Small intestine (tissue), 7 donors: Measurements from ENCODE around the gene MTFR1L. TPM values are rescaled to one million over a fixed set of nuclear protein-coding genes. Genes with fewer than 3 reads are reported as not detected.
A peak's percentile ranks its signal among the peaks of the same experiment; 100 is the strongest.

Experiments used
- DNase-seq, 2 donors: peaks; one replicate each; pipeline versions ENCODE4 v3.0.0 to v3.0.0-alpha.2; 2013
- FAIRE-seq: peaks from 2 replicates; lab custom pipeline; 2012; peaks lifted over from hg19 to GRCh38; lab: Jason Lieb, UNC
- H3K27ac ChIP-seq, 3 donors: one replicate each; pipeline ENCODE4 v1.5.1; 2013; ENCODE audit warnings: low read length in 2 of 3, mild to moderate bottlenecking in 2 of 3, control low read depth in 1 of 3, inconsistent platforms in 1 of 3, low read depth in 1 of 3, moderate library complexity in 1 of 3
- H3K27me3 ChIP-seq, 3 donors: one replicate each; pipeline ENCODE4 v1.6.1; 2013; ENCODE audit warnings: low read length in 3 of 3, inconsistent platforms in 1 of 3; ENCODE audit not compliant: control insufficient read depth in 3 of 3, insufficient read depth in 3 of 3
- H3K36me3 ChIP-seq, 3 donors: one replicate each; pipeline ENCODE4 v1.6.1; 2013; ENCODE audit warnings: low read length in 3 of 3, inconsistent platforms in 1 of 3, low read depth in 1 of 3, mild to moderate bottlenecking in 1 of 3, moderate library complexity in 1 of 3; ENCODE audit not compliant: control insufficient read depth in 3 of 3, insufficient read depth in 2 of 3
- H3K4me1 ChIP-seq, 3 donors: one replicate each; pipeline ENCODE4 v1.6.1; 2013; ENCODE audit warnings: low read length in 2 of 3, inconsistent platforms in 1 of 3, low read depth in 1 of 3, mild to moderate bottlenecking in 1 of 3, moderate library complexity in 1 of 3; ENCODE audit not compliant: control insufficient read depth in 3 of 3, insufficient read depth in 2 of 3
- H3K4me3 ChIP-seq, 3 donors: one replicate each; pipeline ENCODE4 v1.5.1; 2013; ENCODE audit warnings: low read length in 3 of 3, control low read depth in 1 of 3, inconsistent platforms in 1 of 3, low read depth in 1 of 3, mild to moderate bottlenecking in 1 of 3, moderate library complexity in 1 of 3
- H3K9me3 ChIP-seq, 2 donors: one replicate each; pipeline ENCODE4 v1.6.1; 2013; ENCODE audit warnings: low read depth in 1 of 2, low read length in 1 of 2; ENCODE audit not compliant: control insufficient read depth in 2 of 2, insufficient read depth in 1 of 2
- WGBS, 3 donors: extraction: QIAGEN DNeasy Blood & Tissue Kit; methylation state at CpG; one replicate each; pipeline ENCODE4 v1.1.7; 2013; 5-methylcytosine and 5-hydroxymethylcytosine counted together
- polyA plus RNA-seq, 4 donors: library from polyadenylated mRNA; stranded (reverse) in 3 of 4; unstranded in 1 of 4; fragments of 200-250 nt in 3 of 4; fragments of 120-200 nt in 1 of 4; gene quantifications; one replicate each; pipeline versions ENCODE4 v1.2.1 to v1.2.3, GENCODE V29; 2013
- donor health status: healthy with polysubstance abuse.
- donor health status: control.
- donor health status: control.
- donor health status: Bipolar disorder and iron deficiency.
- donor health status: healthy.

MTFR1L gene
- polyA plus RNA-seq, 4 donors = 37.7 to 181 (median 78.5) TPM

- Histone ChIP-seq H3K4me3 (peak overlapping the region; percentile 62 to 76 (median 64)), H3K27me3 (no peaks in the 10 kb centered on the region), H3K4me1 (peaks cover 2 to 38% (median 5%) of the 10 kb centered on the region in 3 donors), H3K9me3 (no peaks in the 10 kb centered on the region), H3K27ac (peak overlapping the region in 2 of 3 donors; percentile 23 to 24), H3K36me3 (peaks cover 0 to 26% (median 0%) of the 10 kb centered on the region in 3 donors)
- DNase-seq = peak in 1 of 2 donors; percentile 58
- FAIRE-seq = no peak
- WGBS, 3 donors = 49 to 68% (median 52%) methylated on average over 15 of the region's 15 CpGs
Observed at GRCh38 chr1:25800703-25801377, 18.9 kb upstream of the MTFR1L start.

GRCh38 chr1:25802915-25803314 is 16.8 kb upstream of the MTFR1L start:
- FAIRE-seq = no peak
- H3K9me3 ChIP-seq = no peaks in the 10 kb centered on the region
- no peak overlapping the region for H3K27ac ChIP-seq
- H3K36me3 ChIP-seq = peaks cover 0 to 46% (median 2%) of the 10 kb centered on the region in 3 donors
- no peaks in the 10 kb centered on the region for H3K27me3 ChIP-seq
- no peak overlapping the region for H3K4me3 ChIP-seq
- H3K4me1 ChIP-seq = peaks cover 2 to 34% (median 5%) of the 10 kb centered on the region in 3 donors
- no peak for DNase-seq
- 54 to 74% (median 59%) methylated on average over 6 of the region's 6 CpGs for WGBS, 3 donors

GRCh38 chr1:25803368-25803767 is 16.4 kb upstream of the MTFR1L start:
- DNase-seq = no peak
- Histone ChIP-seq H3K27me3 (no peaks in the 10 kb centered on the region), H3K4me3 (no peak overlapping the region), H3K36me3 (peaks cover 0 to 50% (median 2%) of the 10 kb centered on the region in 3 donors), H3K9me3 (no peaks in the 10 kb centered on the region), H3K4me1 (peaks cover 2 to 31% (median 5%) of the 10 kb centered on the region in 3 donors), H3K27ac (no peak overlapping the region)
- no peak for FAIRE-seq
- 94 to 100% (median 96%) methylated on average over 1 of the region's 1 CpG for WGBS, 3 donors

- Histone ChIP-seq H3K9me3 (no peaks in the 10 kb centered on the region), H3K27ac (peak overlapping the region in 1 of 3 donors; percentile 3), H3K36me3 (peaks cover 0 to 60% (median 2%) of the 10 kb centered on the region in 3 donors), H3K27me3 (no peaks in the 10 kb centered on the region), H3K4me3 (no peak overlapping the region), H3K4me1 (peaks cover 2 to 21% (median 5%) of the 10 kb centered on the region in 3 donors)
- FAIRE-seq = no peak
- no peak for DNase-seq
- 72 to 78% (median 77%) methylated on average over 10 of the region's 10 CpGs for WGBS, 3 donors
Observed at GRCh38 chr1:25804244-25804963, 15.3 kb upstream of the MTFR1L start.

- Histone ChIP-seq H3K27ac (peak overlapping the region in 1 of 3 donors; percentile 5), H3K27me3 (no peaks in the 10 kb centered on the region), H3K4me3 (no peak overlapping the region), H3K9me3 (no peaks in the 10 kb centered on the region), H3K36me3 (peaks cover 0 to 69% (median 2%) of the 10 kb centered on the region in 3 donors), H3K4me1 (peaks cover 2 to 17% (median 5%) of the 10 kb centered on the region in 3 donors)
- FAIRE-seq (no peak), DNase-seq (no peak)
- WGBS, 3 donors = 86 to 95% (median 93%) methylated on average over 15 of the region's 15 CpGs
Observed at GRCh38 chr1:25804964-25805862, 14.5 kb upstream of the MTFR1L start.

- Histone ChIP-seq H3K4me1 (peaks cover 1 to 13% (median 3%) of the 10 kb centered on the region in 3 donors), H3K9me3 (no peaks in the 10 kb centered on the region), H3K4me3 (no peak overlapping the region), H3K27me3 (no peaks in the 10 kb centered on the region), H3K36me3 (peaks cover 0 to 75% (median 2%) of the 10 kb centered on the region in 3 donors), H3K27ac (peak overlapping the region in 1 of 3 donors; percentile 5)
- DNase-seq (no peak), FAIRE-seq (no peak)
- WGBS, 3 donors = 58 to 66% (median 64%) methylated on average over 3 of the region's 3 CpGs
Observed at GRCh38 chr1:25805863-25806225, 13.9 kb upstream of the MTFR1L start.

GRCh38 chr1:25806418-25806817 is 13.3 kb upstream of the MTFR1L start:
- DNase-seq = no peak
- no peaks in the 10 kb centered on the region for H3K27me3 ChIP-seq
- FAIRE-seq = no peak
- no peak overlapping the region for H3K27ac ChIP-seq
- no peak overlapping the region for H3K4me3 ChIP-seq
- WGBS, 3 donors = 76 to 89% (median 89%) methylated on average over 3 to 4 of the region's 4 CpGs
- H3K9me3 ChIP-seq = no peaks in the 10 kb centered on the region
- H3K4me1 ChIP-seq = peaks cover 0 to 10% (median 0%) of the 10 kb centered on the region in 3 donors
- H3K36me3 ChIP-seq = peaks cover 0 to 81% (median 2%) of the 10 kb centered on the region in 3 donors
